NB4 (cell line): ENCODE data around the gene KRTAP10-9.
"Not testable (repeated sequence)": the region's sequence is repeated elsewhere in the genome, so short reads cannot be mapped to it uniquely, and the experiment has no call there.

Experiments used
- DNase-seq: peaks from one replicate; pipeline ENCODE4 v3.0.0; 2010; ENCODE audit warnings: low read depth
- H3K4me3 ChIP-seq: one replicate; pipeline ENCODE4 v1.5.1; 2011; ENCODE audit warnings: mild to moderate bottlenecking, low read depth, low read length, moderate library complexity
- MYC ChIP-seq: IDR thresholded peaks from 2 replicates; pipeline ENCODE4 v1.6.1; 2011; ENCODE audit warnings: low read depth, low read length
- POLR2A ChIP-seq: IDR thresholded peaks from 2 replicates; pipeline ENCODE4 v1.6.1; 2011; ENCODE audit warnings: mild to moderate bottlenecking; ENCODE audit not compliant: insufficient read length; ENCODE audit errors: extremely low read depth
- TF ChIP-seq, protein P1 (sequence below): IDR thresholded peaks from one replicate; pipeline ENCODE4 v1.5.1; 2012; ENCODE audit warnings: low read depth, low read length
- TF ChIP-seq, protein P2 (sequence below): IDR thresholded peaks from 2 replicates; pipeline ENCODE4 v1.6.1; 2011; ENCODE audit warnings: low read depth, low read length

Gene KRTAP10-9

DNA sequence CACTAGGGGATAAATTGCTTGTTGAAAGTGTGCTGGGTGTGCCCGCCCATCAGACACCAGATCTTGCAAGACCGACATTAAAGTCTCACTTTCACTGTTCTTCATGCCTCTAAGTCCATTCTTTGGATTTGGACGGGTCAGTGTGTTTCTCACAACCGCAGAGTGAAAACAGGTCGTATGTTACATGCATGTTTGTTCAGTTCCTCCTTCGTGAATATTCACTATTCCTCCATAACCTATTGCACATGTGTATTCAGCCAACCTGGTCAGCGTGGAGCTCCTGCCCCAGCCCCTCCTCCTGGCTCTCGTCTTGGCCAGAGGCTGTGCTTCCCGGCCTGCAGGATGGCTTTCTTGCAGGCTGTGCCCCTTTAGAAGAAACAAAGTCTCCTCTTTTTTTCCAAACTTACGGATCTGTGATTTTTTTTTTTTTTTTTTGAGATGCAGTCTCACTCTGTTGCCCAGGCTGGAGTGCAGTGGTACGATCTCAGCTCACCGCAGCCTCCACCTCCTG lies 32.4 kb upstream of the KRTAP10-9 start:
- no peak overlapping the region for H3K4me3 ChIP-seq
- TF ChIP-seq, protein P1, sequence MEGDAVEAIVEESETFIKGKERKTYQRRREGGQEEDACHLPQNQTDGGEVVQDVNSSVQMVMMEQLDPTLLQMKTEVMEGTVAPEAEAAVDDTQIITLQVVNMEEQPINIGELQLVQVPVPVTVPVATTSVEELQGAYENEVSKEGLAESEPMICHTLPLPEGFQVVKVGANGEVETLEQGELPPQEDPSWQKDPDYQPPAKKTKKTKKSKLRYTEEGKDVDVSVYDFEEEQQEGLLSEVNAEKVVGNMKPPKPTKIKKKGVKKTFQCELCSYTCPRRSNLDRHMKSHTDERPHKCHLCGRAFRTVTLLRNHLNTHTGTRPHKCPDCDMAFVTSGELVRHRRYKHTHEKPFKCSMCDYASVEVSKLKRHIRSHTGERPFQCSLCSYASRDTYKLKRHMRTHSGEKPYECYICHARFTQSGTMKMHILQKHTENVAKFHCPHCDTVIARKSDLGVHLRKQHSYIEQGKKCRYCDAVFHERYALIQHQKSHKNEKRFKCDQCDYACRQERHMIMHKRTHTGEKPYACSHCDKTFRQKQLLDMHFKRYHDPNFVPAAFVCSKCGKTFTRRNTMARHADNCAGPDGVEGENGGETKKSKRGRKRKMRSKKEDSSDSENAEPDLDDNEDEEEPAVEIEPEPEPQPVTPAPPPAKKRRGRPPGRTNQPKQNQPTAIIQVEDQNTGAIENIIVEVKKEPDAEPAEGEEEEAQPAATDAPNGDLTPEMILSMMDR, result no peak
- TF ChIP-seq, protein P2, sequence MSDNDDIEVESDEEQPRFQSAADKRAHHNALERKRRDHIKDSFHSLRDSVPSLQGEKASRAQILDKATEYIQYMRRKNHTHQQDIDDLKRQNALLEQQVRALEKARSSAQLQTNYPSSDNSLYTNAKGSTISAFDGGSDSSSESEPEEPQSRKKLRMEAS, result no peak
- TF ChIP-seq POLR2A, result no peak
- no peak for DNase-seq

DNA sequence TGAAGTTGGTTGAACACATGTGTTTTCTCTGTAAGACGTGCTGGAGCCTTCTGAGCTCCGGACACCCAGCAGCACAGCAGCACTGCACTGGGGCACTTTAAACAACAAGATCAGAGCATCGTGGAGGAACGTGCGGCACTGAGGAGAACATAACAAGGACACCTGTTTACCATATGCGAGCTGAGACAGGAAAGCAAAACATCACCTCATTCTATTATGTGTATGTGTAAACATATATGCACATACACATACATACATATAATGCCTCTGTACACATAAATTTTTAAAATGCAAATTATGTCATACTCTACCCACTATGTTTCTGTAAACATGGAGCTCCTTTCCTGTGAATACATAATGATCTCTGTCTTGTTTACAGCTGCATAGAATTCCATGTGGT lies 31.4 kb upstream of the KRTAP10-9 start:
- no peak overlapping the region for H3K4me3 ChIP-seq
- DNase-seq, result no peak
- TF ChIP-seq, protein P1, result no peak
- no peak for TF ChIP-seq POLR2A
- no peak for TF ChIP-seq MYC
- TF ChIP-seq, protein P2, result no peak

DNA sequence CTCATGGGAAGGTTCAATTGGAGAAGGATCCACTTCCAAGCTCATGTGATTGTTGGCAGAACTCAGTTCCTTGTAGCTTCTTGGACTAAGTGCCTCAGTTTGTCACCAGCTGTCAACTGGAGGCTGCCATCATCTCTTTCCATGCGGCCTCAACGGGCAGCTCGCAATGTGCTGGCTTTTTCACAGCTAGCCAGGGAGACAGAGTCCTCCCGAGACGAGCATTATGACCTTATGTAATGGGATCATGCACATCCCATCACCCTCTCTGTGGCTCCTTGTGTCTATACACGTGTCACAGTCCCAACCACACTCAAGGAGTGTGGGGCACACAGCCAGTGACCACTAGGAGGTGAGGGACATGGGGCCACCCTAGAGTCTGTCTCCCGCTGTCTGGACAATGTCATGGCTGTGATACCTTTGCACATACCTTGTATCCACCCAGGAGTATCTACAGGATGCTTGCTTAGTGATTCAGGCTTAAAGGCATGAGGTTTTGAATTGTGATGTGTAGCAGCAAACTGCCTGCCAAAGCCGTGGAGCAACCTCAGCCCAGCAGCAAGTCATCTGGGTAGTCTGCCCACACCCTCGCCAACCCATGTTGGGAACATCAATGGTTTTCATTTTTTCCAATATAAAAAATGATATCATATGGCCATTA lies 30.7 kb upstream of the KRTAP10-9 start:
- DNase-seq, result no peak
- H3K4me3 ChIP-seq, result no peak overlapping the region
- TF ChIP-seq, protein P2, result no peak
- TF ChIP-seq MYC (no peak), POLR2A (no peak)
- TF ChIP-seq, protein P1, result no peak

DNA sequence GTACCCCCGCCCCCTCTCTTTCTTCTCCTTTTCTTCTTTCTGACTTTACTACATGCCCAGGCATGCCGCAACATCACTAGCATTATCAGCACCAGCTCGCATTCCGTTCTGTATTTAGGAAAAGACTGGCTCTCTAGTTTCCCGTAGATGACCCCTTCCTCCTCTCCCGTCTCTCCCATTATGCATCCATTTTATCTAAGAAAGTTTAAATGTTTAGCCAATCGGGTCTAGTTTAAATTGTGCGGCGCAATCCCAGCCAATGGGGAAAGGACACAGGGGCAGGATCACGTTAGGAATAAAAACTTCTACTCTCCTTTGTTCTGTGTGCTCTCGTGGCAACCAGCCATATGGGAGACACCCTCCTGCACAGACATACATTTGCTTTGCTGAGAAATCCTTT lies 28.8 kb upstream of the KRTAP10-9 start:
- TF ChIP-seq MYC (no peak), POLR2A (no peak)
- TF ChIP-seq, protein P1, result no peak
- TF ChIP-seq, protein P2, result no peak
- no peak for DNase-seq
- H3K4me3 ChIP-seq, result no peak overlapping the region

DNA sequence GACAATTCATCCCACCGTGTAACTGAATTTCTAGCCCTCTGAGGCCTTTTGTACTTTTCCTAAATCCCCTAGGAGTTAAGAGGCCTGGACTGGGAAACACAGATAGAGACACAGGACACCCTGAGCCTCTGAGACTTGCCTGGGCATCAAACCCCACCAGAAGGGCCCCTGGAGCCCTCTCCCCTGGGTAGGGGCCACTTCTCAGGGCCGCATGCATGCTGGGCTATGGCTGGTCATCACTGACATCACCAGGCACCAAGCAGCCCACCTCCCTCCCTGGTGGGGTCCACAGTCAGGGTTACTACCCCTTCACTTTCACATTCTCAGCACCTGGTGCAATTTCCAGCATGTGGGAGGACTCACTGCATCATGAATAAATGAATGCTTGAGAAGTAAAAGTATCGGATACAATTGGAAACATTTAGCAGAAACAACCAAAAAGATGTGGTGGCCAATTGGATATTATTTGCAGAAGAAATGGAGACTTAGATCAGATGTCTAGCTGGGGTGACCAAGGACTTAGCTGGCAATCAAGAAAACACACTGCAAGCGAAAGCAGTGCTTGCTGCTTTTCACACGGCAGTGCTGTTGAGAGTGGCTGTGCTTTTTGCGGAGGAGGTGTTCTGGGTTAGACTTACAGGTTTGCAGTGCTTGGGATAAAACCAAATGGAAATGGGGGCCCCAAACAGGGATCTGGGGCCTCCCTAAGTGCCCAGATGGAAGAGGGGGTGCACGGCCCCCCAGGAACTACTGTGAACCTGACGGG lies 27.4 kb upstream of the KRTAP10-9 start:
- no peak for DNase-seq
- no peak overlapping the region for H3K4me3 ChIP-seq
- TF ChIP-seq POLR2A, result no peak
- TF ChIP-seq, protein P2, result no peak
- TF ChIP-seq, protein P1, result no peak
- no peak for TF ChIP-seq MYC

DNA sequence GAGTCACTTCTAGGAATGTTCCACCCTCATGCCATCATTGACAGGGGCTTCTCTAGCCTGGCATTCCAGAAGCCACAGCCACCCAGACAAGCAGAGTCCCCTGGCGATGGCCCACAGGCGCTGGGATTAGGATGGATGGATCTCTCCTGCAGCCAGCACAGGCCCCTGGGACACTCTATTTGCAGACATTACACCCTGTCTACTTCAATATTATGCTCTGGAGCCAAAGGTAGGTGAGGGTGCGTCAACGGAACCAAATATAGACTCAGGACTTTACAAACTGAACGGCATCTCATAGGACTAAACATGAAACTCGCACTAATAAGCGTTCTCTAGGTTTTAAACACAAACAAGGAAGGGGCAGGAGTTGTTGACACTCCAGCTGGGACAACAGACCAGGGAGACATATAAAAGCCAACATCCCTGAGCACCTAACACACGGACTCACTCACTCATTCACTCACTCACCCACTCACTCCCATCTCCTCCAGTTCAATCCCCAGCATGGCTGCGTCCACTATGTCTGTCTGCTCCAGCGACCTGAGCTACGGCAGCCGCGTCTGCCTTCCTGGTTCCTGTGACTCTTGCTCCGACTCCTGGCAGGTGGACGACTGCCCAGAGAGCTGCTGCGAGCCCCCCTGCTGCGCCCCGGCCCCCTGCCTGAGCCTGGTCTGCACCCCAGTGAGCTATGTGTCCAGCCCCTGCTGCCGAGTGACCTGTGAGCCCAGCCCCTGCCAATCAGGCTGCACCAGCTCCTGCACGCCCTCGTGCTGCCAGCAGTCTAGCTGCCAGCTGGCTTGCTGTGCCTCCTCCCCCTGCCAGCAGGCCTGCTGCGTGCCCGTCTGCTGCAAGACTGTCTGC lies 26.5 kb upstream of the KRTAP10-9 start, which contains the start of gene KRTAP10-7:
Gene KRTAP10-7 (plus strand): TSS at position 480 of the 861 bp plus-strand sequence. CDS start 25 bp downstream, at position 505.
- DNase-seq, H3K4me3 ChIP-seq: not testable (repeated sequence)

DNA sequence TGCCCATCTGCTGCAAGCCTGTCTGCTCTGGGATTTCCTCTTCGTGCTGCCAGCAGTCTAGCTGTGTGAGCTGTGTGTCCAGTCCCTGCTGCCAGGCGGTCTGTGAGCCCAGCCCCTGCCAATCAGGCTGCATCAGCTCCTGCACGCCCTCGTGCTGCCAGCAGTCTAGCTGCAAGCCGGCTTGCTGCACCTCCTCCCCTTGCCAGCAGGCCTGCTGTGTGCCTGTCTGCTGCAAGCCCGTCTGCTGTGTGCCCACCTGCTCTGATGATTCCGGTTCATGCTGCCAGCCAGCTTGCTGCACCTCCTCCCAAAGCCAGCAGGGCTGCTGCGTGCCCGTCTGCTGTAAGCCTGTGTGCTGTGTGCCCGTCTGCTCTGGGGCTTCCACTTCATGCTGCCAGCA lies 25.8 kb upstream of the KRTAP10-9 start:
- not testable (repeated sequence) for DNase-seq, H3K4me3 ChIP-seq
